Cerebellar cortex (tissue), 1 donor: ENCODE results near the gene FHIT.
"Not testable (repeated sequence)": the region's sequence is repeated elsewhere in the genome, so short reads cannot be mapped to it uniquely, and the experiment has no call there.

Experiments used
- DNase-seq: peaks from one replicate; pipeline ENCODE4 v3.0.0-alpha.2; 2015; ENCODE audit warnings: low spot score

The FHIT gene

GRCh38 chr3:60920519-60920918 is 330.7 kb downstream of the FHIT start:
- DNase-seq, result no peak

DNA sequence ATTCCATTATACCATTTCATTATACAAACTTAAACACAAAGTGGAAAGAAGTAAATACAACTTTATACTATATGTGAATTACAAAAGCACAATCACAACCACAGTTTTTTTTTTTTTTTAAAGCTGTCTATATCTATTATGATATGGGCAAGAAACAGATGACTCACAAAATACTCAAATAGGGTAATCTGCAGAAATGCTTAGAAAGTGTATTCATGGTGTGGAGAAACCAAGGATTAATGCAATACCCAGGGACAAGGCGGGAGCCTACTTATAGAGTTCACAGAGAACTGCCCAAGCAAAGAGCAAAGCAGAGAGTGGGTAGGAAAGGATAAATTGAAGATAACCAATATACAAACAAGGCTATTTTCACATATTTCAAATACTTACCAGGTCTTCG is 332.0 kb downstream of the FHIT start:
- DNase-seq, result no peak

GRCh38 chr3:60917141-60917540 is 334.1 kb downstream of the FHIT start:
- DNase-seq, result peak; percentile 47

DNA sequence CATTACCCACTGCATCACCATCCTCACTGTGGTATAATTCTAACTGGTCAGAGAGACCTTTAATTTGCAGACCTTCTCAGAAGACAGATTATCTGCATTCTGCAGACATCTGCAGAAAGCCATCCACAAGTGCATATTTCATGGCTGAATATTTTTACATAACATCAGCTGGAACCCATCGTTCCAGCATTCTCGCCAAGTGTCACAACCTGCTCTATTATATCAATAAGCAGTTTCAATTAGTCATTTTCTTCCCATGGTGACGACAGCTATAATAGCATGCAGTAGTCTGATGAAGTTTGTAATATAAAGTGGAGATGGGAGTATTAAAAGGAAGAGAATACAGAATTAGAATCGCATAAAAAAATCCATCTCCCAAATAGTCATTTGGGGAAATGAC is 334.7 kb downstream of the FHIT start:
- DNase-seq, result no peak

- DNase-seq, result no peak
These were observed 337.8 kb downstream of the FHIT start for GRCh38 chr3:60913474-60913873.

- DNase-seq, result no peak
These were observed 338.4 kb downstream of the FHIT start for GRCh38 chr3:60912876-60913275.

DNA sequence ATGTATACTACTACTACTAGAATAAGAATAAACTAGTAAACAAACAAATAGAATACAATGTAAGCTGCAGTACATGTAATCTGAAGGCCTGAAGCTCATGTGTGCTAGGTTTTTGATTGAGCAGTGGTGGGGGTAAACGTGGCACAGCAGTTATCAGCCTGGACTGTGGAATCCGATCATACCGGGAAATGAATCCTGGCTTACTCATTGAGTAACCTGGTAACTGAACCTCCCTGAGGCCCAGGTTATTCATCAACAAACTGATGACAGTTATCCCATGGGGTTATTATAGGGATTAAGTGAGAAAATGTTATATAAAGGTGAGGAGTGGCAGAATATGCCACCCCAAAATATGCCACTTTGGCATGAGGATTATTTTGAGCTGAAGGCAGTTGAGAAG is 339.1 kb downstream of the FHIT start:
- no peak for DNase-seq

DNA sequence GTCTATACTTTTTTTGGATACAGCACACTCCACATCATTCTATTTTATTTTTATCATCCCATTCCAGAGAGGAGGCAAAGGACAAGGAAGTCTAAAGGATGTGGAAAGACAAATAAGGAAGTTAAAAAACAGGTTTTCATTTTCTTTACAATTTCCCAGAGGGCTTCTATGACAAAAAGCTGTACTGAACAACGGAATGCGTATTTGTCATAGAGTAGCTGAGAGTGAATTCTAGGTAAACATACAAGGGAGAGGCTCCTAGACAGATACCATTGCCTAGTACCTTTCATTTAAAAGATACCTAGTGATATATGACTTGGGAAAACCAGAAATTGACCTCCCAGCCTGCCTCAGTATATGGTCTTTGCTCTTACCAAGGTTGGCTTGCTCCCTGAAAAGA is 341.7 kb downstream of the FHIT start:
- DNase-seq, result no peak

- no peak for DNase-seq
These were observed 345.0 kb downstream of the FHIT start for GRCh38 chr3:60906283-60906682.

- DNase-seq, result no peak
These were observed 352.9 kb downstream of the FHIT start for GRCh38 chr3:60898321-60898720.

- DNase-seq, result no peak
These were observed 357.3 kb downstream of the FHIT start for GRCh38 chr3:60893946-60894345.

DNA sequence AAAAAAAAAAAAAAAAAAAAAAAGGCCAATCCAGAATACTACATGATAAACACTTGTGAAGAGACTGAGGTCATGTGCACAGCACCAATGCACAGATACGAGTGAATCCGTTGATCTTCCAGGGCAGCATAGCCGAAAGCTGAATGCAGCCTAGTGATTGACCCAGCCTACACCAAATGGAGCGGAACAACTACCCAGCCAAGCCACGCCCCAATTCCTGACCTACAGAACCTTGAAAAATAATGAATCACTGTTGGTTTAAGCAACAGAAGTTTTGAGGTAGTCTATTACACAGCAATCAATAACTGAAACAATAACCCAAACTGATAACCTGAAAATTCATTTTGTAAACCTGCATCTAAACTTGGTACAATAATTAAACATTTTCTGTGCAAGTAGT is 361.0 kb downstream of the FHIT start:
- no peak for DNase-seq

DNA sequence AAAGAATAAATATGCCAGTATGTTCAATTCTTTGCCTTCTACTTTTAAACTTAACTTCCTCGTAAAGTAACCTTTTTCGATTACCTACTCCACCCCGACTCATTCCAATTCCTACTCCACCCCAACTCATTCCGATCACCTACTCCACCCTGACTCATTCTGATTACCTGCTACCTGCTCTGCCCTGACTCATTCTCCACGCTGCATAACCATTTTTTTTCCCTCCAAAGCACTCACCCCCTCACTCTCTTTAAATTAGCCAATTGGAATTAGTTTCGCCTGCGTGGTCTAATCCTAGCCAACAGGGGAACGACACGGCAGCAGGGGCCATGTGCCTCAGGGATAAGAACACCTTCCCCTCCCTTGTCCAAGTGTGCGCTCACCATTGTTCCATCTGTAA is 362.3 kb downstream of the FHIT start:
- DNase-seq, result not testable (repeated sequence)

- DNase-seq, result no peak
These were observed 363.7 kb downstream of the FHIT start for GRCh38 chr3:60887574-60887973.

GRCh38 chr3:60886518-60886917 is 364.7 kb downstream of the FHIT start:
- no peak for DNase-seq

- DNase-seq, result no peak
These were observed 367.2 kb downstream of the FHIT start for GRCh38 chr3:60884005-60884404.

DNA sequence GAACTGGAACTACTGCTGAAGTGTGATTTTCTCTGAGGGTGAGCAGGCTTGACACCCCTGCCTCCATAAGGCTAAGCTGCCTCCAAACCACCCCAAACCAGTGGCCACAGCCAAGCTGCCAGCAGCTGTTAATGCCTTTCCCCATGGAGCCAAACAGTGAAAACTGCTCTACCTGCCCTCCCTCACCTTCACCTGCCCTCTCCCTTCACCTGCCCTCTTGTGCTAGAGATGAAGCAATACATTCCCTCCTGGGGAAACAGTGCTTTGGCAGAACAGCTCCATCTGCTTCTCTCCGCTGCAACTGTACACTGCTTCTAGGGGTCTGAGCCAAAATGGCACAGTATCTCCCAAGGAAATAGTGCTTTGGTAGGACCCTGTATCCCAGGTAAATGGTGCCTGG is 374.1 kb downstream of the FHIT start:
- DNase-seq, result no peak

DNA sequence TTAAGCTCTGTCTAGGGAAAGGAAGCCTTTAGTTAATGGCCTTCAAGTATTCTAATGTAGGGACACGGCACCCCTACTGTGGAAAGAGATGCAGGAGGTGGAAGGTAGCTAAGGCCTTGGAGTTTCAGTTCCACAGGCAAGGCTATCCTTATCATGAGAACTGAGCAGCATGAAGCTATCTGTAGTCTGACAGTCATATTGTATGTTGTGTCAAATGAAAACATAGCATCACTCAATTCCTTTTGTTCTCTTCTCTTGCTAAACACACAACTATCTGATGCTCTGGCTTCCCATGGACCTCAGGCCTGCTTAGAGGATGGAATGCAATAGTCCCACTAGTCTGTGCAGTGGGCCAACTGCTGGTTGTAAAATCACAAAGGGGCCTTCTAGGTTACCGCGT is 380.9 kb downstream of the FHIT start:
- no peak for DNase-seq

DNA sequence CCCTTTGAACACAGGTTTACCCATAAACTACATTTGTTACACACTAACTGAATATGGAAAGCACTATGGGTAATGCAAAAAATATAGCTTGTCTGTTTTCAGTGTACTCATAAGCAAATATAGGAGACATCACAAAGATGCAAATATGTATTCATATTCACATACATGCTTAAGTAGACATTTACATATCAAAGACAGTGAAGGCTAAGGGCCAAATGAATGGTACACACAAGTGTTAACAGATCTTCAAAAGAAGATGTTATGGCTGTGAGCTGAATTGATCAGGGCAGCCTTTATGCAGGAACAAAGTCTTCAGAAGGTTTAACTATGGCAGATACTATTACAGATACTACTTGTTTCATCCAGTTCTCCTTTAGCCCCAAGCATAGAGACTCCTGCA is 384.1 kb downstream of the FHIT start:
- DNase-seq, result no peak

DNA sequence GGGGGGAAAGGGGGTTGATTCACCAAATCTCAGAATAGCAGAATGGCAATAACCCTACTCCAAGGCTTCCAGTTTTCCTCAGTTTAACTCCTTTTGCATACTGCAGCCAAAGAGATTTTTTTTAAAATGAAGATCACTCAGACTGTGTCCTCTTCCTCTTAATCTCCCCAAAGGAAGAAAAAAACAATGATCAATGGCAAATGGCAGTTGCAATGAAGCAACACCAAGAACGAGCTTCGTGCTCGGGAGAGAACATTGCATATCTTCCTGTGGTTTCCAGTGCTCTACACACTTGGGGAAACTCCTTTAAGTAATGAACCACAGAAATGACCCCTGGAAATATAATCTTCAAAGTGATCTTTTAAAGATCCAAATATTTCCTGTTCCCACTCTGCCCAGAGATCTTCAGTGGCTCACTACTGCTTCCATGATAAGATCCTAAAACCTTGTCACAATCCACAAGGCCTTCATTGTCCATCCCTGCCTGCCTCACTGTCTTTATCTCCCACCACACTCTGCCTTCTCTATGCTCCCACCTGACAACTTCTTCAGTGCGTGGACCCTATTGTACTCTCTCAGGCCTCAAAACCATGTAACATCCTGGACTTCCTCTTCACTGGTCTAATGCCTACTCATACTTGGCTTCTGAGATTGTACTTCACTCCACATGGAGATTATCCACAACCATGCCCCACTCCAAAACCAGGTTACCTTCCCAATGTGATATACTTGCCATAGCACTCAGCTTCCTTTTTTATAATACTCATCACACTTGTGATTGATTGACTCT is 394.8 kb downstream of the FHIT start:
- DNase-seq, result no peak

GRCh38 chr3:60855250-60855649 is 396.0 kb downstream of the FHIT start:
- DNase-seq, result no peak

DNA sequence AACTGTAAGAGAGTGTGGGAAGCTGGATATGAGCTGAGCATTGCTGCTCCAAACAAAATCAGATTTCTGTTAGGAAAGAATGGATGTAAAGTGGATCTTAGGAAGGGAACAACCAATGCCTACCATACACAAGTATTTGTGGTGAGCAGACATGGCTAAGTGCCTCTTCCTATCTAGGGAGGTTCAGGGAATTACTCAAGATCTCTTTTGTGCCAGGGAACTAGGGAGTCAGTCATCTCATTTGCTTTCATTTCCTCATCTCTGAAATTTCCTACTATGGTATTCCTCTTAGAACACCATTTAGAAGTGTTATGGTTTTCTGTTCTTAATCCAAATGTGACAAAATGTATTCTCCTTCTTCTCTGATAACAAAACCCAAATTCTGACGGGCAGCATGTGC is 396.5 kb downstream of the FHIT start:
- no peak for DNase-seq

DNA sequence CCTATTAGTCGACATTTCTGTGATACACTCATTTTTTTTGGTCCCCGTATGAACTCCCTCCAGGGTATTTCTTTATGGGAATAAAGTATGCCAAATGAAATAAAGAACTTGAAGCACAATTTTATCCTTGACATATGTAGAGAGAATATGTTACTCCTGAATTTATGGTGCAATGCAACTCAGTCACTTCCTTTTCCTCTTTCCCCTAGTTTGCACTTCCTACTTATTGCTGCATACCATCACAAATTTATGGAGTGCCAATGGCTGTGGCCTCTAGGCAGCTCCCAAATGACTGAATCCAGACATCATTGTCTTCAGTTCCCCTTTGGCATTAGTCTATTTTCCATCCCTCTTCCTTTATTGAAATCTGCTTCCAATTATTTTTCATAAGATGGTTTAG is 403.5 kb downstream of the FHIT start:
- no peak for DNase-seq

- DNase-seq, result no peak
These were observed 407.0 kb downstream of the FHIT start for GRCh38 chr3:60844256-60844655.
